Measurements from ENCODE around the gene PSMG4. TPM values are rescaled to one million over a fixed set of nuclear protein-coding genes. Genes with fewer than 3 reads are reported as not detected.

Gene PSMG4
- total RNA-seq, 4 donors from 2014 or later, result 10.1 to 22.7 (median 16.7) TPM

DNA sequence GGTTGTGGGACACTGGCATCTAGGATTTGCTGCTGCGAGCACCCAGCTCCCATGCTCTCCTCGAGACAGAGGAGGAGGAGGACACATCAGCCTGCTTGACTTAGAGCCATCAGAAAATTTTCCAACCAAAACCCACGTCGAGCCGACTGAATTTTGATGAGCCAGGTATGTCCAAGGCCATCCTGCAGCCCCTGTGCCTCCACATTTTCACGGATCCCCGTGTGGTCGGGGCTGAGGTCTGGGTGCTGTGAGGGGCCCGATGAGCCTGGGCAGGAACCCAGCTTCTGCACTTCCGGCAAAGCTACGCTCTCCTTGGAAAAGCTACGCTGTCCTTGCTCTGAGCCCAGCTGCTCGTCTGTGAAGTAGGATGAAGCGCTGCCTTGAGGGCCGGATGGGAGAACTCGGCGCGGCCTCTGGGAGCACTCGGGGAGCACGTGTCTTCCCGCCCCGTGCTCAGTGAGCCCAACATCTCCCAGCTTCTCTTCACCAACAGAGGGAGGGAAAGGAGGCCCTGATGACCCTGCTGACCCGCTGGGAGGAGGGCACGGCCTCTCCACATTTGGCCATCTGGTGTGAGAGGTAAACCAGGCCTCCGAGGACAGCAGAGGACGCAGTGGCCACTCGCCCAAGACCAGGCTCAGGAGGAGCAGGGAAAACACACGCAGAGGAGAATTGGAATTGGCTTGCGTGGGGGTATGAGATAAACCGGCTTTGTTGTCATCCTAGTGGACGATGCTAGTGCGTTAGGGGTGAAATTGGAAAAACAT, 33.9 kb downstream of the PSMG4 start:
- Histone ChIP-seq H3K9me3 (no peaks in the 10 kb centered on the region), H3K27me3 (no peaks in the 10 kb centered on the region), H3K4me3 (no peak overlapping the region), H3K36me3 (no peaks in the 10 kb centered on the region), H3K27ac (no peak overlapping the region), H3K4me1 (peaks cover 0 to 8% (median 0%) of the 10 kb centered on the region in 4 donors)
- WGBS, 2 donors (ENCODE audit: low coverage in 1 of 2), result 88 to 100% methylated on average over 5 to 32 of the region's 32 CpGs
- TF ChIP-seq POLR2AphosphoS5 (IDR thresholded peaks at IDR 0.05), result no peak
- no peak for TF ChIP-seq POLR2A (IDR thresholded peaks at IDR 0.05)
- no peak for TF ChIP-seq EP300 (IDR thresholded peaks at IDR 0.05; ENCODE audit: low read depth)
- TF ChIP-seq, protein P1, sequence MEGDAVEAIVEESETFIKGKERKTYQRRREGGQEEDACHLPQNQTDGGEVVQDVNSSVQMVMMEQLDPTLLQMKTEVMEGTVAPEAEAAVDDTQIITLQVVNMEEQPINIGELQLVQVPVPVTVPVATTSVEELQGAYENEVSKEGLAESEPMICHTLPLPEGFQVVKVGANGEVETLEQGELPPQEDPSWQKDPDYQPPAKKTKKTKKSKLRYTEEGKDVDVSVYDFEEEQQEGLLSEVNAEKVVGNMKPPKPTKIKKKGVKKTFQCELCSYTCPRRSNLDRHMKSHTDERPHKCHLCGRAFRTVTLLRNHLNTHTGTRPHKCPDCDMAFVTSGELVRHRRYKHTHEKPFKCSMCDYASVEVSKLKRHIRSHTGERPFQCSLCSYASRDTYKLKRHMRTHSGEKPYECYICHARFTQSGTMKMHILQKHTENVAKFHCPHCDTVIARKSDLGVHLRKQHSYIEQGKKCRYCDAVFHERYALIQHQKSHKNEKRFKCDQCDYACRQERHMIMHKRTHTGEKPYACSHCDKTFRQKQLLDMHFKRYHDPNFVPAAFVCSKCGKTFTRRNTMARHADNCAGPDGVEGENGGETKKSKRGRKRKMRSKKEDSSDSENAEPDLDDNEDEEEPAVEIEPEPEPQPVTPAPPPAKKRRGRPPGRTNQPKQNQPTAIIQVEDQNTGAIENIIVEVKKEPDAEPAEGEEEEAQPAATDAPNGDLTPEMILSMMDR (IDR thresholded peaks at IDR 0.05), result no peak
- in situ Hi-C loops (cut with MboI; ENCODE audit: low pct_ligation_motif_present in 1 of 4, low pct_unique_long_range_greater_than_20kb in 1 of 4, low sequenced_read_pairs in 3 of 4) (loop anchor here (25.0 kb wide), 2 partner anchors 170 to 695 kb away; partner anchors contain the start of gene SLC22A23 (in 3 of the 4)), intact Hi-C loops (cut with DNase I; ENCODE audit: low total_unique reads) (no loop called here)
- peak; percentile 4 for DNase-seq

DNA sequence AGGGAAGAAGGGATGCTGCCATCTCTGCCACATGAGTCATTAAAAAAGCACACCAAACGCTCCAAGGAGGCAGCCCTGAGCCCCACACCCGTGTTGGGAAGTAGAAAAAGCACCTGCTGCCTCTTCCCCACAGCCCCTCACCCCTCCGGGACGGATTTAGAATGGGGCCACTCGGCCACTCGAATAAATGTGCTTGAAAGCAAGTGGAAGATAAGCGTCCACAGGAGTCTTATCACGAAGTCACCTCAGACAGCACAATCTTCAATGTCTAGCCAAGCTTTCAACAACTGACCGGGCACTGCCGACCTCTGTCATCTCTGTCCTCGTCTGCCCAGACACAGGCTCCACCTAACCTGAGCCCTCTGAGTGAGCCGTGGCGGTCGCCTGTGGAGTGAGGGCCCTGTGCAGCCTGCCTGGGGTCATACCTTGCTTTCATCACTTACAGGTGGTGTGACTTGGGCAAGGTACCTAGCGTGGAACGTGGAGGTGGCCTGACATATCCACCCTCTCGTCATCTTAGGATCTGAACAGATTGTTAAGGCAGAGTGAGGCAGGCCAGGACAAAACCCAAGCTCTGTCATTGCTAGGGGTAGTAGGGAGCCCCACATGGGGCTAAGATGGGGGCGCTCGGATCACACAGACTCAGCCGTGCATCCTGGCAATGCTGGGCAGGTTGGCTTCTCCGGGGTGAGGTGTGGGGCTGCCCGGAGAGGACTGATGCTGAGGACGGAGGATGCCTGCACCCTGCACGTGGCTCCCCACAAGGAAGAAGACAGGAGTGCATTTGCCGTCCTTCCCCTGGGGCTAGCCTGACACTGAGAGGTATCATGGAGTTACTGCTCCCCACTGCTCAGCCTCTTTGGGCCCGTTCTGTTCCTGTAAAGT, 34.8 kb downstream of the PSMG4 start:
- no peaks in the 10 kb centered on the region for H3K9me3 ChIP-seq
- WGBS, 2 donors (ENCODE audit: low coverage in 1 of 2), result 78 to 90% methylated on average over 5 to 26 of the region's 26 CpGs
- peaks cover 0 to 8% (median 0%) of the 10 kb centered on the region in 4 donors for H3K4me1 ChIP-seq
- in situ Hi-C loops (cut with MboI; ENCODE audit: low pct_ligation_motif_present in 1 of 4, low pct_unique_long_range_greater_than_20kb in 1 of 4, low sequenced_read_pairs in 3 of 4), result loop anchor here (25.0 kb wide), 2 partner anchors 169 to 694 kb away; partner anchors contain the start of gene SLC22A23 (in 3 of the 4)
- no peak overlapping the region for H3K27ac ChIP-seq
- intact Hi-C loops (cut with DNase I; ENCODE audit: low total_unique reads), result no loop called here
- no peak overlapping the region for H3K4me3 ChIP-seq
- no peaks in the 10 kb centered on the region for H3K27me3 ChIP-seq
- no peak for TF ChIP-seq EP300 (IDR thresholded peaks at IDR 0.05; ENCODE audit: low read depth)
- no peak for TF ChIP-seq POLR2AphosphoS5 (IDR thresholded peaks at IDR 0.05)
- TF ChIP-seq, protein P1 (IDR thresholded peaks at IDR 0.05), result no peak
- no peak for TF ChIP-seq POLR2A (IDR thresholded peaks at IDR 0.05)
- no peaks in the 10 kb centered on the region for H3K36me3 ChIP-seq
- peak; percentile 4 for DNase-seq

DNA sequence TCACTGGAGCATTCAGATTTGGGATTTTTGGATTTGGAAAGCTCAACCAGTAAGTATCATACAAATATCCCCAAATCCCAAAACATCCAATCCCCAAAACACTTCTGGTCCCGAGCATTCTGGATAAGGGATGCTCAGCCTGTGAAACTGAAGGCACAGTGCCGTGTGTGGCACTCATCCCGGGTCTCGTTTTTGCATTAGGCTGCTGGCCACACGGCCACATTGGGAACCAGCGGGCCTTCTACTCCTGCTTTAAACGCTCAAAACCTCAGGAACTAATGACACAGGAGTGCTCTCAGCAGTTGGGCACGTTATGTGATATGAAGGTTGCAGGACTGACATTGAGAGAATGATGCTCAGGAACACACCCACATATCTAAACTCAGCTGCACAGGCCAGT, 35.6 kb downstream of the PSMG4 start:
- Histone ChIP-seq H3K27ac (no peak overlapping the region), H3K36me3 (no peaks in the 10 kb centered on the region), H3K4me1 (peaks cover 0 to 8% (median 0%) of the 10 kb centered on the region in 4 donors), H3K4me3 (no peak overlapping the region), H3K9me3 (no peaks in the 10 kb centered on the region), H3K27me3 (no peaks in the 10 kb centered on the region)
- TF ChIP-seq POLR2AphosphoS5 (IDR thresholded peaks at IDR 0.05) (no peak), POLR2A (IDR thresholded peaks at IDR 0.05) (no peak), EP300 (IDR thresholded peaks at IDR 0.05; ENCODE audit: low read depth) (no peak)
- TF ChIP-seq, protein P1 (IDR thresholded peaks at IDR 0.05), result no peak
- in situ Hi-C loops (cut with MboI; ENCODE audit: low pct_ligation_motif_present in 1 of 4, low pct_unique_long_range_greater_than_20kb in 1 of 4, low sequenced_read_pairs in 3 of 4), result loop anchor here (25.0 kb wide), 2 partner anchors 168 to 693 kb away; partner anchors contain the start of gene SLC22A23 (in 3 of the 4)
- no peak for DNase-seq
- intact Hi-C loops (cut with DNase I; ENCODE audit: low total_unique reads), result no loop called here
- 84 to 94% methylated on average over 3 to 8 of the region's 8 CpGs for WGBS, 2 donors (ENCODE audit: low coverage in 1 of 2)

Data from transverse colon (tissue), 4 donors.